Measurements from ENCODE around the gene MOB2.

The MOB2 gene

GRCh38 chr11:1531449-1532013 lies 45.0 kb upstream of the MOB2 start:
- TF ChIP-seq CTCF (conservative IDR thresholded peaks at IDR 0.05; ENCODE audit: low read depth, low read length) = no peak
- no peak for DNase-seq (ENCODE audit: low read depth)
- no peak overlapping the region for H3K4me3 ChIP-seq (ENCODE audit: low read length)

GRCh38 chr11:1530686-1531448 lies 44.3 kb upstream of the MOB2 start:
- DNase-seq (ENCODE audit: low read depth) = no peak
- no peak for TF ChIP-seq CTCF (conservative IDR thresholded peaks at IDR 0.05; ENCODE audit: low read depth, low read length)

GRCh38 chr11:1529774-1530173 lies 43.2 kb upstream of the MOB2 start:
- DNase-seq (ENCODE audit: low read depth) = no peak
- H3K4me3 ChIP-seq (ENCODE audit: low read length) = no peak overlapping the region
- no peak for TF ChIP-seq CTCF (conservative IDR thresholded peaks at IDR 0.05; ENCODE audit: low read depth, low read length)

More at GRCh38 chr11:1530686-1531448, 44.3 kb upstream of the MOB2 start:
- H3K4me3 ChIP-seq (ENCODE audit: low read length) = no peak overlapping the region

- H3K4me3 ChIP-seq (ENCODE audit: low read length) = no peak overlapping the region
- no peak for DNase-seq (ENCODE audit: low read depth)
- TF ChIP-seq CTCF (conservative IDR thresholded peaks at IDR 0.05; ENCODE audit: low read depth, low read length) = no peak
Observed at GRCh38 chr11:1529286-1529685, 42.7 kb upstream of the MOB2 start.

GRCh38 chr11:1528710-1529109 lies 42.1 kb upstream of the MOB2 start:
- no peak for DNase-seq (ENCODE audit: low read depth)
- no peak for TF ChIP-seq CTCF (conservative IDR thresholded peaks at IDR 0.05; ENCODE audit: low read depth, low read length)
- no peak overlapping the region for H3K4me3 ChIP-seq (ENCODE audit: low read length)

GRCh38 chr11:1526785-1527184 lies 40.2 kb upstream of the MOB2 start:
- no peak for TF ChIP-seq CTCF (conservative IDR thresholded peaks at IDR 0.05; ENCODE audit: low read depth, low read length)
- DNase-seq (ENCODE audit: low read depth) = no peak
- no peak overlapping the region for H3K4me3 ChIP-seq (ENCODE audit: low read length)

- H3K4me3 ChIP-seq (ENCODE audit: low read length) = no peak overlapping the region
- TF ChIP-seq CTCF (conservative IDR thresholded peaks at IDR 0.05; ENCODE audit: low read depth, low read length) = no peak
- no peak for DNase-seq (ENCODE audit: low read depth)
Observed at GRCh38 chr11:1523779-1524178, 37.2 kb upstream of the MOB2 start.
